ENCODE measurements around the gene LEMD1.

LEMD1 gene, protein sequence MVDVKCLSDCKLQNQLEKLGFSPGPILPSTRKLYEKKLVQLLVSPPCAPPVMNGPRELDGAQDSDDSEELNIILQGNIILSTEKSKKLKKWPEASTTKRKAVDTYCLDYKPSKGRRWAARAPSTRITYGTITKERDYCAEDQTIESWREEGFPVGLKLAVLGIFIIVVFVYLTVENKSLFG

DNA sequence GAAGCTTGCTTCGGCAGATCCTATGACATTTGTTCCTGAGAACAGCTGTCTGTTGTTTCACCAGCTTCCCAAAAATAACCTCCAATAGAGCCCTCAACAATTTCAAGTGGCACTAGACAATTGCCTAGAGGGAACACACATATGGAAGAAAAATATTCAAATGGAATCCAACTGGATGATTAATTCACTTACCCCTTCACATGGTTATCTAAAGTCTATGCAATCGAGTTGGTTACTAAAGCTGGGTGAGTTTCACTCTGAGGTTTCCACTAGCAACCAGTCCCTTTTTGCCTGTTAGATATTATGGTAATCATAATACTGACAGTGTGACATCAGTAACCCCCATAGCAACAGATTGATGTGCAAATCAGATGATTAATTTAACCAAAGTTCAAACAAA lies at the start of gene LEMD1:
LEMD1 (minus strand) TSS at position 259 of the 400 bp plus-strand sequence. CDS start 1,520 bp downstream, outside the sequence.
- intact Hi-C loops (cut with DNase I), result no loop called here
- DNase-seq, result no peak

DNA sequence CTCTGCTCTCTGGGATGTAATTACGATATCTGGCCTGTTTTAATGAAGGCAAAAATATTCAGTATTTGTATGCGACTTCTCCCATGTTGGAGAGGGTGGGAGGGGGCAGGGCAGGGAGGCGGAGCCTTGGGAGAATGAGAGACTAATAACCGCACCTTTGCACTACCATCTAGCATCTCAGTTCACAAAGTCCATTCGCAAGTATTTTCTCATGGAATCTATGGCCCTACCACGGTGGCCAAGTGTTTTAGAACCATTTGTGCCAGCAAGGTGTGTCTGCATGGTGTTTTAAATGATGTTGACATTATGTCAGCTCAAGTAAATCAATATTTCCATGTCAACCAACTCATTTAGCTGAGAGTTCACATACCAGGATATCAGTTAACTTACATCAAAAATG lies 48.3 kb upstream of the LEMD1 start:
- intact Hi-C loops (cut with DNase I), result no loop called here
- no peak for DNase-seq

DNA sequence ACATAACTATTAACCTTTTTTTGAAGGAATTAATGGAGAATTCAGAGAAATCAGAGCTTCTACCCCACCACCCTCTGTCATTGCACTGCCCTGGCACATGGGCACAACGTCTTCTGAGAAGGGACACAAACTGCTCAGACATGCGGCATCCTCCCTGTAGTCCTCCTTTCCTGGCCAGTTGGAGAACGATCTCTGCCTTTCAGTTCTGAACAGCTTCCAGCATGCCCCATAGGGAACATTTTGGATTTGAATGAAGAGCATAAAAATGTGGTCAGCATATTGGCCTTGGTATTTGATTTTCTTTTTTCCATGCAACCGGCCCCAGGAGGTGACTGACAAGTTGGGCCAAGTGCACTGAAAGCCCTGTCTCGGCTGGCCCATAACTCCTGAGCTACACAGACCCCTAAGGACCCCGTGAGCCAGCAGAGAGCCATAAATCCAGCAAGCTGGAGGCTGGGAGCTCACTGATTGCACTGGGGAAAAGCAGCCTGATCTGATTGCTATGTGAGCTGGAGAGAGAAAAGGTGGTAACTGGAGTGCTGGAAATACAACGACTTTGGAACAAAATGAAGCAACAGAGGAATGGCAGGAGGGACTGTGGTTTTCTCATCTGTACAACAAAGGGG lies 44.9 kb upstream of the LEMD1 start:
- peak in 1 of 10 donors; percentile 63 for DNase-seq
- intact Hi-C loops (cut with DNase I), result no loop called here

DNA sequence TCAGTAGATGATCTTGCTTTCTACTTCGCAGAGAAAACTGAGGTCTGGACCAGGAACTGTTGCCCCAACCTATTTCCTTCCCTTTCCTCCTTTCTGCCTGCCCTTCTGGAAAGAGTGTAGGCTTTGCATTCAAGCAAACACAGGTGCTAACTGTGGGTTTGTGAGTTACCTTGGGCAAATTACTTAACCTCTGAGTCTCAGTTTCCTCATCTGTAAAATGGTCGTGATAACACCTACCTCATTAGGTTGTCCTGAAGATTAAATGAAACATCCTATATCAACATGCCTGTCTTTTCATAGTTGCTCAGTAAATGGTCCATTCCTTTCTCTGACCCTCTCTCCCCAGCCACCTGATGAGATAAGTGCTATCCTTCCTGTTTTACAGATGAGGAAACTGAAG lies 43.5 kb upstream of the LEMD1 start:
- DNase-seq, result no peak
- intact Hi-C loops (cut with DNase I), result no loop called here

DNA sequence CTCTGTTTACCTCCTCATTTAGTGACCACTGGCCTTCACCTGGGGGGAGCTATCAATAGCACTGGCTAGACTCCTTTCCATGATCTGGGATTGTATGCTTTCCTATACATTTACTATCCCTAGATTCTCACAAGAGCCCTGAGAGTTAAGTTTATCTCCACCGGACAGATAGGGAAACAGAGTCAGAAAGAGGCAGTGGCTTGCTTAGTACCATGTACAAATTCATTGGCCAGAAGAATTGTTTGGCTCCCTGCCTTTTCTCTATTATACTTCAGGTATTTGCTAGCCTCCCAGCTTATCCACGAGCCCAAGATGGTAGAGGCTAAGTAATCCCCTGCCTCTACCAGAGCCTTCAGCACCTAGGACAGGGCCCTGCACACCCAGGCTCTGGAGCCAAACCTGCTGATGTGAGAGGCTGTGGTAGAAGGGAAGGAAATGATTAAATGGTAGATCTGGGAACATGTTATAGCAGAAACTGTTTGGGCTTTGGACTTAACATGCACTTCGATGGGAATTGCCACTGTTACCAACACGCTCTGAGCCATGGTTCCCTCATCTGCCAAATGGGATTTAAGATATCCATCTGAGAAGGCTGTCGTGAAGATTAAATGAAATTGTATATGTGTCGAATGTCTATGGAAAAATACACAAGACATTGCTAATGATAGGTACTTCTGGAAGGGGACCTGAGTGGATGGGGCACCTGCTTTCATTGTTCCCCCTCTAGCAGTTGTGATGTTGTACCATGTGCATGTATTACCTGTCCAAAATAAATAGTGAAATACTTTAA lies 37.1 kb upstream of the LEMD1 start:
- intact Hi-C loops (cut with DNase I), result no loop called here
- DNase-seq, result peak in 1 of 10 donors; percentile 25

DNA sequence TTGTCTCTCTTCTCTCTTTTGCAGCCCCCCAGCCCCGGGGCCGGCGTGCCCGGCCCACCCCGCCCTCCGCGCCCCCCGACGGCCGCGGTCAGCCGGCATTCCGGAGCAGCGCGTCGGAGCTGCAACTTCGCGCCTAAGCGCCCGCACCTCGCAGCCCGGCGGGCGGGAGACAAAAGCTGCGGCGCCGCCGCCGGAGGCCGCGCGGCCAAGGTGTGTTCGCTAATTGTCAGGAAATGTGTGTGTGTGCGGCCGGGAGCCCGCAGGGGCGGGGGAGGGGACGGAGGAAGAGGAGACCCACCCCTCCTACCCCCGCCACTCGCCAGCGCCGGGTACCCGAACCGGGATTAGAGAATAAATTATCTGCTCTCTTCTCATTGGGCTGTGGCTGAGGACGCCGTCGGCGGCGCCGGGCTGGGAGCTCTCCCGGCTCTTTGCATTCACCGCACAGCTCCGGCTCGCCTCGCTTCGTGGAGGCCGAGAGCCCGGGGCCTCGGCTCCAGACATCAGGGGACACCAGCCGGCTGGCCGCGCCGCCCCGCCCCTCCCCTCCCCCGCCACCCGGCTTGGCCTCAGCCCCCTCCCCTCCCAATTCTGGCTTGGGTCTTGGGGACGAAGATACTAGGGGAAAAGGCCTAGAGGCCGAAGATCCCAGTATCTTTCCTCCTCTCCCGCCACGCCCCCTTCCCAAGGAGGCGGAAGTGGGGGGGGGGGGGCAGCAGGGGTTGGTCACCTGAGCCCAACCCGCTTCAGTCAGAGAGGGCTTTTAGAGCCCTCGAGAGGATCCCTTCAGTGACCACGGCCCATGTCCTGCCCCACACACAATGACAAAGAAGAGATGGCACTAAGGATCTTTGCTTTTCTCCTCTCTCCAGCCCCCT lies 35.3 kb upstream of the LEMD1 start:
- peak in 1 of 10 donors; percentile 87 for DNase-seq
- intact Hi-C loops (cut with DNase I), result no loop called here

DNA sequence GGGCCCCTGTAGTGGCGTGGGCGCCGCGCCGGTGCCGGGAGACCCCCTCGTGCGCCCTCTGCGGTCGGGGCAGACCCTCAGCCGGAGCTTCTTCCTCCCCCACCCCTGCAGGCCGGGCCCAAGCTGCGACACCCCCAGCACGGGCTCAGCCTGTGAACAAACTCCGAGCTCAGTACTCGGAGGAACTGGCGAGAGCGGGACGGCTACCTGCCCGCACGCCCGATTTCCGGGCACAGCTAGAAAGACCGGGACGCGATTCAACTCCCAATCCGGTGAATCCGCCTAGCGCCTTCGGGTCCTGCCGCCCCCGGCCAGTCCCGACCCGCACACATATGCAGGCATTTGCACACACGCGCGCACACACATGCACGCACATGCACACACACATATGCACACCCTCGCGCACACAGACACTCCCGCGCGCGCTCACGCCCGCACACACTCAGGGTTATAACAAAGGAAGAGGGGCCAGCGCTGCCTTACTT lies 34.6 kb upstream of the LEMD1 start:
- peak in 2 of 10 donors; percentile 70 to 78 for DNase-seq
- intact Hi-C loops (cut with DNase I), result no loop called here

DNA sequence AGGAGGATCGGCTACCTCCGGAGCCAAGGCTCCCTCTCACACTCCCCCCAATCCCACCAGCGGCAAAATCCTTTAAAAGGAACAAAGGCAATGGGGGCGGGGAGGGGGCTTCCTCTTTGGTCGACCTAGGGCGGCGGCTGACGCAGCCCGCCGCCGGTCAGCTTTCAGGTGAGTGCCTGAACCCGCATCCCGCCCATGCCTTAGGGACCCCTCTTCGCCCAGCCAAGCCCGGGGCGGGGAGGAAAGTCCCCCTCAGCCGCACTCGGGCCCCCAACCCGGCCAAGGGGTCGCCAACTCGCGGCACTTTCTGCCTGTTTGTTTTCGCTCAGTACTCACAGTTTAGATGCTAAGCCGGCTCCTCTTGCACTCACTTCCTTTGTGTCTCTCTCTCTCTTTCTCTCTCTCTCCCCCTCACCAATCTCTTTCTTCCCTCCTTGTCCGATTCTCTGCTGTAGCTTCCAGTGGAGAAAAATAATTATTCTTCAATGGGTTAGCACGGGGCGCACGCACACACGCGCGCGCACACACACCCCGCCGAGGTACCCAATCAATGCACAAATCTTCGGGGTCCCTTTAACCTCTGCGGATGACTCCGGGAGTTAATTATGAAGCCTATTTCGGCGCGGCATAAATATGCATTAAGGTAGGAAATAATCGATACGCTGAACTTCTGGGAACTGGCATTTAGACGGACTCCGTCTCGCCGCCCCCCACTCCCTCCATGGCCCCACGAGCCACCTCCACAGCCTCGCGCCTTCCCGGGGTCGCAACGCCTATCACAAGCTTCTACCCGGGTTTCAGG lies 33.9 kb upstream of the LEMD1 start, which contains the start of gene BLACAT1:
BLACAT1 (minus strand) TSS at position 465 of the 802 bp plus-strand sequence.
- intact Hi-C loops (cut with DNase I), result no loop called here
- peak in 2 of 10 donors; percentile 29 to 64 for DNase-seq

DNA sequence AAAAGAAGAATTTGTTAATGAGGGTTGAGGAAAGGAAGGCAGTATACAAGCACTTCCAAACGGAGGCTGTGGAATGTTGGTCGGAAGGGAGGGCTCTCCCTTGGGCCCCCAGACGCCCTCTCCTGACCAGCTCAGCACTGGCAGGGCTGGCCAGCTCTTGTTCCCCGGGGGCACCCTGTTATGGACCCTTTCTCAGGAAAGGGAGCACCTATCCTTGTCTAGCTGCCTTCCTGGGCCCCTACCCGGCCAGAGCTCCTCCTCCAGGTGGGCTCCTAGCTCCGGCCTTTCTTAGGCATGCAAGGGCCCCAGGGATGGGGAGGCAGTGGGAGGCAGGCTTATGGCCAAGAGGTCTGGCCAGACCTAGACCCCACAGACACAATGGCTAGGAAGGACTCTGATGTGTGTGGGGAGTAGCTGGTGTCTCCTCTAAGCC lies 33.1 kb upstream of the LEMD1 start:
- DNase-seq, result peak in 2 of 10 donors; percentile 35 to 39
- intact Hi-C loops (cut with DNase I), result no loop called here

DNA sequence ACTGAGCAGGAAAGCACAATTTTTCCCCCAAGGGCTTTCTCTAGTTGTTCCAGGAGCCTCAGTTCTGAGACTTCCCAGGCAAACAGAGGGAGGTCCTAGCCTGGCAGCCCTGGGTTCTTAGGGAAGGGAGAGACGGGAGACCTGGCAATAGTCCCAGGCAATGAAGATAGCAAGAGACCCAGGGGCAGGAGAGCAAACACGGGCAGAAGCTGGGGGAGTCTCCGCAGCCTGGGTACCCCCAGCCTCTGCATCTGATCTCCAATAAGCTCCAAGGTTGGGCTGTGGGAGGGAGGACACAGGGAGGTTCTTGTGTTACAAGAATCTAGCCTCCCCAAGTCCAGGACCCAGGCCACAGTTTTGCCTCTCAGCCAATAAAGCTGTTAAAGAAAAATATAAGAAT lies 31.6 kb upstream of the LEMD1 start:
- intact Hi-C loops (cut with DNase I), result no loop called here
- DNase-seq, result peak in 2 of 10 donors; percentile 13 to 24

DNA sequence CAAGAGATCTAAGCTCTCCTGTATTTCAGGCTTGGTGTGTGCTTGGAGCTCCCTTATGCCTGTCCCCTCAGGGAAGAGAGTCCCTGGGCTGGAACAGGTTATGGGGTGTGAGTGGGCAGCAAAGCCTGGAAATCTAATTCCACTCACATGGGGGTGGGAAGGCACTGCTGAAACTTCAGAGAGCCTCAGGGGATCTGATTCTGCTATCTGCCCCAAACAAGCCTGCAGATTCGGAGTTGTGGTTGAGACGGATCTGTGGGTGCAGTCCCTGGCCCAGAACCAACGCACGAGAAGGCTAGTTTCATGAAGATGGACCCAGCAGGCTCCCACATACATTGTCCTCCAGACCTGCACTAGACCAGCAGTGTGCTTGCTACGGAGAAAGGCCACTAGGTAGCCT lies 31.1 kb upstream of the LEMD1 start:
- DNase-seq, result peak in 2 of 10 donors; percentile 17 to 49
- intact Hi-C loops (cut with DNase I), result no loop called here

DNA sequence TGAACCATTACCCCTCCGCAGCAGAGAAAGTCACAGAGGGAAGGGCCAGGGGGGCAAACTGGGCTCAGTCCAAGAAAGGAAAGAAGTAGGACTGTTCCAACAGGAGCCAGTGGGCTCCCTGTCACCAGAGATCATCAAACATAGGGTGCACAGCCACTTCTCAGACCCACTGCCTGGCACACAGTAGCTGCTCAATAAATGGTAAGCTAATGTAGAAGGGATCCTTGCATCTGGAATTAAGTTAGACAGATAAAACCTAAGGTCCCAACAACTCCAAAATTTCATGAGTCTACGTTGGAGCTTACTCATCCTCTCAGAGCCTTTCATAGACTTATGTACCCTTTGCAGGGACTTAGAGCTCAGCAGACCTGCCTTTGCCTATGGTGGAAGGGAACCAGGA lies 30.5 kb upstream of the LEMD1 start:
- intact Hi-C loops (cut with DNase I), result no loop called here

DNA sequence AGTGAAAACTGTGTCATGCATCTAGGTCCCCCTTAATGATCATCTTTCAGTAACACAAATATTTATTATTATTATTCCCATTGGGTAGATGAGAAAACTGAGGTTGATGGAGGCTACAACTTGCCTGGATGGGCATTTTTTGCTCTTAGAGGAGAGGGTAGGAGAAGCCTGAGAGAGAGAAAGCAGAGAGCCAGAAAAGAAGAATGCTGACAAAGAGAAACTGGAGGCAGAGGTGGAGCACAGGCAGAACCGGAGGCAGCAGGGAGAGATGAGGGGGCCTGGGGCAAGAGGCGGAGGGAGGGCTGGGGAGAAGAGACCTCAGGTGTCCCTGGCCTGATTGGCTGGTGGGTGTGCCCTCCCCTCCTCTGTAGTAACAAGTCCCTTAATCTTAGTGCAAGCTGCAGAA lies 29.9 kb upstream of the LEMD1 start:
- intact Hi-C loops (cut with DNase I), result no loop called here

More for the DNA sequence above, 30.5 kb upstream of the LEMD1 start:
- DNase-seq, result peak in 1 of 10 donors; percentile 2

DNA sequence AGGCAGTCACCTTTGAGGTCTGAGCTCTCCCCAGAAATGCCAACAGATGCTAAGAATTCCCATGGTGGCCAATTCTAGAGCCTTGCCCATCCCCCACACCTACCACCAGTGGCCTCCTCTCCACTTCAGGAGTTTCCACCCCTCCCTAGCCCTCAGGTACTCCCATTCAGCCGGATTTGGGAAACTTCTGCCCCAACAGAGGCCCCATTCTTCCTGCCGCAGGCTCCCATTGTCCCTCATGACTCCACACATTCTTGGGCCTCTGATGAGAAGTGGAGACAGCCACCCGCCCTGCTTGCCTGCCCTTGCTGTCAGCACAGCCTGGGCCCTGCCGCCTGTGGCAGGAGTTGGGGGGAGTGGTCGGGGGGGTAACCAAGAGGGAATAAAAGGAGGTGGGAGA lies 29.3 kb upstream of the LEMD1 start:
- intact Hi-C loops (cut with DNase I), result no loop called here
- peak in 2 of 10 donors; percentile 63 to 69 for DNase-seq

More for the DNA sequence above, 29.9 kb upstream of the LEMD1 start:
- peak in 2 of 10 donors; percentile 27 to 39 for DNase-seq

DNA sequence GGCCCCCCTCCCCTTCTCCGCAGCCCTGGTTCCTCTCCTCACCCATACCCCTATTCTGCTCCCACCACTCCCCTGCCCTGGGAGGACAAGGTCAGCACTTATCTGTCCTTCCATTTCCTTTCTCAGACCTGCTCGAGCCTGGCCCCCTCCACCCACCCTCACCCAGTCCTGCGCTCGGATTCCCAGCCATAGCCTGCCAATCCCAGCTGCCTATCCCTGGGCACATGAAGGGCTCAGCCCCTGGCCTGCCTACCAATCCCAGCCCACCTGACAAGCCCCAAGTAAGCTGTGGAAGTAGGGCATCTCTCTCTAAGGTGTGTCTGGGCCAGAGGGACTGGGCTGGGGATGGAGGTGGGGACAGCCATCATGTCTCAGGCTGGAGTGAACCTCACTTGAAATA lies 28.6 kb upstream of the LEMD1 start:
- DNase-seq, result peak in 2 of 10 donors; percentile 33 to 63
- intact Hi-C loops (cut with DNase I), result no loop called here

DNA sequence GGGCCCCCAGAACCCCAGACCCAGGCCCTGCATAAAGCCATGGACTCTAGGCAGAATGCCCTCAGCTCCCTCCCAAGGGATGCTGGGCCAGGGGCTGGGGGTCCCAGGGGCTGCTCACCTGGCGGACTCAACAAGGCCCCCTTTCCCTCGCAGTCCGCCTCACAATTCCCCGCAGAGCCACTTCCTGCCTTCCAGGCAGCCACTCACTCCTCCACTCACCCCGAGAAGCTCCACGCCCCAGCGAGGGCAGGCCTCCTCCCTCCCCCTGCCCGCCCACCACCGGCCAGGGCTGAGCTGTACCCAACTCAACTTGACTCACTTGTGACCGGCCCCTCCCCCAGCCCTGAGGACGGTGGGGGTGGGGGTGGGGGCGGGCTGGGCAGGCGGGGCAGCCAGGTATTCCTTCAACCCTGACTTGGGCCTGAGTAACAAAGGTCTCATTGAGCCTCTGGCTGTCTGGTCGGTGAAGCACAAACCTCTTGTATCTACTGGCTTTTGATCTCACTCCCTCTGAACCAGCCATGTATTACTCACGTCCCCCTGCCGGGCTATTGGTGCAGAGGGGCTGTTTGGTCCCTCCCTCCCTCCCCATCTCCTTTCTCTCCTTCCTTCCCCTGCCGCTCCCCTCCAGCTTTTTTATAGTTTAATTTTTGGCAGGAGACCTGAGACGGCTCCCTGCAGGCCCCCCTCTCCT lies 28.0 kb upstream of the LEMD1 start:
- intact Hi-C loops (cut with DNase I), result no loop called here
- peak in 1 of 10 donors; percentile 39 for DNase-seq

DNA sequence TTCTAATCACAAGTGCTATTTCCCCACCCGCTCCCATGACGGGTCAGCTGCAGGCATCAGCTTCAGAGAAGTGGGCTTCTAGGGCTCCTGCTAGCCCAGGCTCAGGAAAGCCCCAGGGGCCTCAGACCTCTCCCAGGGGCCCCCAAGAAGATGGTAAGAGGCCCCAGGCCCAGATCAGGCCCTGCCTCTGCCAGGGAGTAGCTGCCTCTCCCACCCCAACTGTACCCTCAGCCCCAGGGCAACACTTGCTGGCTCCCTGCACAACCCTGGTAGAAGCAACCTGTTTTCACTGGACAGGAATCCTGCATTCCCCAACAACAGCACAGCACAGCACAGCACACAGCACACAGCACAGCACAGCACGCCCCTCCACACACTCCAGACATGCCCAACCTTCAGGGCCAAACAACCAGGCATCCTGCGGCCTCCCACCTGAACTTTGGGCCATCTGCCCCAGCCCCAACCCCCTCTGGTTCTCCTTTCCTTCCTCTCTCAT lies 27.4 kb upstream of the LEMD1 start:
- intact Hi-C loops (cut with DNase I), result no loop called here
- peak in 1 of 10 donors; percentile 41 for DNase-seq

DNA sequence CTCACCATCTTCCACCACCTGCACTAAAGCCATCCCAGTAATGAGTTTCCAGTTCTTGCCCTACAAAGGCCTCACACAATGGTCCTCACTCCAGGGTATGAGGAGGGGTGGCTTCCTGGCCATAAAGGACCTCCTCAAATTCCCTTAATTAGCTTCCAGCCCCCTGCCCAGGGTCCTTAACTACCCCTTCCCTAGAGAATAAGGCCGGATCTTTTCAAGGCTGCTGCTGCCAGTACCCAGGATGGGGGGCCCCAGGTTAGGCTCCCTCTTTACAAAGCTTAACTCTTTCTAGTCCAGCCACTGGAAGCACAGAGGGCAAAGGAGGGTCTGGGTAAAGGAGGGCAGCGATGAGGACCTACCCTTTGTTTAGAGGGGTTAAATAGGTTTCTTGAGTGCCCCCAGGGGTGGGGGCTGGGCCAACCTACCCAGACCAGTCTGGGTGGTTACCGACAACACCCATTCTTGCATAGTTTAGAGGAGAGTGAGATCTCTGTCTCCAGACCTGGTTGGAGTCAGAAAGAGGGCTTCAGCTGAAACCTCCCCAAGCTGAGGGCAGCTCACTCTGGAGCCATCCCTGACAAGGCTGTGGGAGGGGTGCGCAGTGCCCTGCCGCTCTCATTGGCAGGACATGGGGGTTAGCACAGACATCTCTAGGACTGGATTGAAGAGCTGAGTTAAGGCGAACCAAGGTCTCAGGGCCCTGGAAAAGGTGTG lies 26.8 kb upstream of the LEMD1 start:
- intact Hi-C loops (cut with DNase I), result no loop called here
- peak in 2 of 10 donors; percentile 6 to 66 for DNase-seq

Measured in posterior cingulate gyrus (tissue), 11 donors.